ENCODE measurements around the gene LAMA2. TPM values are rescaled to one million over a fixed set of nuclear protein-coding genes. Genes with fewer than 3 reads are reported as not detected.

Gene LAMA2
- total RNA-seq, 6 experiments from 2014 or later: 2.9 to 12.1 (median 6.2) TPM

DNA sequence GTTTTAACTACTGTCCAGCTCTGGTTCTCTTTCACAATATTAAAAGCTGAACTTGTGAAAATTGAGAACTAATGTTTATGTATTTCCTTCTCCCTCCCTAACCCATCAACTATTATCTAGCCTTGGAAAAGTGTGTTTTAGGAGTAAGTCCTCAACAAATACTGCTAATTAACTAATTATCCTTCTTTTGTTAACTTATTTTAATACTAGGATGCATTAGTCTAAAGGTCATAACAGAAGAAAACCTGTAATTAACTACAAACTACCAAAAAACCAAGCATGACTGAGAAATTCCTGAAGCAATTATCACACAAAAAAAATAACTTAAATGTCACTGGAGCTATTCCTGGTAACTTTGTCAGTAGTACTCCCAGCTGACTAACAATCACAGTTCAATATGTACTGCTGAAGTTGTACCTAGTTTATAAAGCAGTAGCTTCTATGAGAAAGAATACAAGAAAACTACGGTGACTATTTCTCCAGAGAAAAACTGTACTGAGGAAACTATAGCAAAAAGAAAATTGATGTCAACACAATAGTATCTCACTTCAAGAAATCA is 301.9 kb downstream of the LAMA2 start:
- intact Hi-C loops (cut with DNase I): no loop called here
- no peak overlapping the region for H3K4me3 ChIP-seq
- no peak overlapping the region for H3K27ac ChIP-seq
- ATAC-seq (no peak), DNase-seq (no peak)
- H3K4me1 ChIP-seq: no peaks in the 10 kb centered on the region
- no peaks in the 10 kb centered on the region for H3K36me3 ChIP-seq
- TF ChIP-seq POLR2A (IDR thresholded peaks at IDR 0.05) (no peak), CTCF (IDR thresholded peaks at IDR 0.05) (no peak)
- H3K27me3 ChIP-seq: no peaks in the 10 kb centered on the region
- H3K9me3 ChIP-seq: no peaks in the 10 kb centered on the region
- 92% methylated on average over 1 of the region's 1 CpG for WGBS (ENCODE audit: insufficient coverage, low coverage, low lambda C conversion rate, missing lambda C conversion rate)

- no peak overlapping the region for H3K4me3 ChIP-seq
- TF ChIP-seq POLR2A (IDR thresholded peaks at IDR 0.05) (no peak), CTCF (IDR thresholded peaks at IDR 0.05) (no peak)
- 54% methylated on average over 3 of the region's 3 CpGs for WGBS (ENCODE audit: insufficient coverage, low coverage, low lambda C conversion rate, missing lambda C conversion rate)
- no peaks in the 10 kb centered on the region for H3K36me3 ChIP-seq
- intact Hi-C loops (cut with DNase I): no loop called here
- ATAC-seq (no peak), DNase-seq (no peak)
- H3K4me1 ChIP-seq: no peaks in the 10 kb centered on the region
- H3K27ac ChIP-seq: no peak overlapping the region
- H3K27me3 ChIP-seq: no peaks in the 10 kb centered on the region
- H3K9me3 ChIP-seq: no peaks in the 10 kb centered on the region
Observed at GRCh38 chr6:129186988-129187387, 304.1 kb downstream of the LAMA2 start.

DNA sequence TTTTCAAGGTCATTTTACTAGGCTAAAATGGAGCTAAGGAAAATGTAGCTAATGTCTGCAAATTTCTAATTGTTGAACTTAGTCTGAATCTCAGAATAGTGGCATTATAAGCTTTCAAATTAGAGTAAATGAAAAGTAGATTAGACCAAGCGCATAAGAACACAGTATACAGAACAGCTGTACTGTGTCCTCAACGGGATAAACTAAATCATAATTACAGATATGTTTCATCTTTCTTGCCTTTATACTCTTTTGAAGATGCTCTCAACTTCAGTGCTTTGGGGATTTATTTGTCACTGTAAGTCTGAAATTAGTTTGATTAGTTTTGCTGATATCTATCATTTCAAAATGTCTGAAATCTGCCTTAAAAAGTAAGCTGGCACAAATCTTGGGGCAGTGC is 305.4 kb downstream of the LAMA2 start:
- no peak for TF ChIP-seq CTCF (IDR thresholded peaks at IDR 0.05)
- no peak for TF ChIP-seq POLR2A (IDR thresholded peaks at IDR 0.05)
- H3K27ac ChIP-seq: no peak overlapping the region
- H3K4me3 ChIP-seq: no peak overlapping the region
- ATAC-seq (no peak), DNase-seq (no peak)
- no peaks in the 10 kb centered on the region for H3K36me3 ChIP-seq
- intact Hi-C loops (cut with DNase I): no loop called here
- H3K9me3 ChIP-seq: no peaks in the 10 kb centered on the region
- H3K4me1 ChIP-seq: no peaks in the 10 kb centered on the region
- WGBS (ENCODE audit: insufficient coverage, low coverage, low lambda C conversion rate, missing lambda C conversion rate): 70% methylated on average over 2 of the region's 2 CpGs
- H3K27me3 ChIP-seq: no peaks in the 10 kb centered on the region

DNA sequence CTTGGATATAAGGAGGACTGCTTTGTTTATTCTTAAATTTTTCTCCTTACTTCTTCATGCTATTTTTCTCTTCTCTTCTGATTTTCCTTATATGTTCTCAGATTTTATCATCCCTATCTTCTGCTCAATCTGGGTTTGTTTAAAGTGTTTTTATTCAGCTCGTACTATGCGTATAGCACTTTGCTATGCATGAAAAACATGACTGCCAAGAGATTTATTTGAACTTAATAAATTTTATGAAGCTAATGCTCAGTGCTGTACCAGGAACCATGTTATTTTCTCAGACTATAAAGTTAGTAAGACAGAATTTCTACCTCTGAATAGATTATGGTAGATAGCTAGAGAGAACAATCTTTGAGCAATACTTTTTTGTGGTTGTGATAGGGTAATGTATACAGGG is 305.9 kb downstream of the LAMA2 start:
- H3K9me3 ChIP-seq: no peaks in the 10 kb centered on the region
- no peak overlapping the region for H3K4me3 ChIP-seq
- no peak overlapping the region for H3K27ac ChIP-seq
- H3K27me3 ChIP-seq: no peaks in the 10 kb centered on the region
- ATAC-seq (no peak), DNase-seq (no peak)
- intact Hi-C loops (cut with DNase I): no loop called here
- no peak for TF ChIP-seq POLR2A (IDR thresholded peaks at IDR 0.05)
- TF ChIP-seq CTCF (IDR thresholded peaks at IDR 0.05): no peak
- 52% methylated on average over 2 of the region's 2 CpGs for WGBS (ENCODE audit: insufficient coverage, low coverage, low lambda C conversion rate, missing lambda C conversion rate)
- H3K4me1 ChIP-seq: no peaks in the 10 kb centered on the region
- H3K36me3 ChIP-seq: no peaks in the 10 kb centered on the region

- no peak for TF ChIP-seq CTCF (IDR thresholded peaks at IDR 0.05)
- Histone ChIP-seq H3K4me1 (no peaks in the 10 kb centered on the region), H3K36me3 (no peaks in the 10 kb centered on the region), H3K27ac (no peak overlapping the region), H3K27me3 (no peaks in the 10 kb centered on the region), H3K4me3 (no peak overlapping the region), H3K9me3 (no peaks in the 10 kb centered on the region)
- WGBS (ENCODE audit: insufficient coverage, low coverage, low lambda C conversion rate, missing lambda C conversion rate): 50% methylated on average over 1 of the region's 1 CpG
- intact Hi-C loops (cut with DNase I): no loop called here
- DNase-seq: no peak
- ATAC-seq: no peak
Observed at GRCh38 chr6:129189266-129189665, 306.3 kb downstream of the LAMA2 start.

All from right lobe of liver (tissue), 6 donors.